ENCODE measurements around the gene SKI.

The SKI gene

DNA sequence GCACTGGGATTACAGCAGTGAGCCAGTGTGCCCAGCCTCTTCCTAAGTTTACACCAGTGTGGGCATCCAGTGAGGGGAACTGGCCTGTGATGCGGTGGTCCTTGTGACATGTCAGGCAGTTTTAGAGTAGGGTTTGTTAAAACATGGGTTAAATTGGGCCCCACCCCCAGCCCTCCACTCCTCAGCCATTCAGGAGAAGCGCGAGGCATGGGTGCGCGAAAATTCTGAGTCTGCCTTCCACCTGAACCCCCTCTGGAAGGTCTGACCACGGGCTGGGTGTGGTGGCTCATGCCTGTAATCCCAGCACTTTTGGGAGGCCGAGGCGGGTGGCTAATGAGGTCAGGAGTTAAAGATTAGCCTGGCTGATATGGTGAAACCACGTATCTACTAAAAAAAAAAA, 51.7 kb downstream of the SKI start:
- TF ChIP-seq GATA3 (IDR thresholded peaks at IDR 0.05; ENCODE audit: low read depth, low read length): no peak
- TF ChIP-seq GATA2 (IDR thresholded peaks at IDR 0.05; ENCODE audit: low read depth, low read length): no peak

DNA sequence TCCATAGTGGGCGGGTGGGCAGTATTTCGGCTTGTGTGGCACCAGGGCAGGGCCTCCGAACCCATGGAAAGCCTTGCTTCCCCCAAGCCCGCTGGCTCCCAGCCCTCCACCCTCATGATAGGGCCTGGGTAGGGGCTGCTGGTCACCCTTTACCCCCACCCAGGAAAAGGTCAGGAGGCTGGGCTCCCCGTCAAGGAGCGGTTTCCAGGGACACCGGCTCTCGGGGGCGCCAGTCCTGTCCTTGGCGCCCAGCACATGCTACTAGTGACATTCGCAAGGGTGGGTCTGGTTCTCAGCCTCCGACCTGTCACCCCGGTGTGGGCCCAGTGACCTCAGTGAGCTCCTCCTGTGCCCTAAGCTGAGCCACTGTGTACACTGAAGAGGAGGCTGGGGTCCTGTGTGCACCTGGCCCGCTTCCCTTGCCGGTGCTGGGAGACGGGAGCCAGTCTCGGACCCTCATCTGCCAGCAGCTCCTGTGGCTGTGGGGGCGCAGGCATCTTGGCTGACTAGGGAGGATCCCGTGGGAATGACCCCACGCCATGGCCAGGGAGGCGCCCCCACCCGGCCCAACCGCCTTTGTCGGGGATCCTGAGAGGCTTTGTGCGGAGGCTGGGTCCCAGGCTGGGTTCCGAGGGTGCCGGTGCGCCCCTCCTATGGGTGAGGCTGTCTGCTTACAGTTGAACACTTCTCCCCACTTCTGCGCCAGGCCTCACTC, 54.6 kb downstream of the SKI start:
- TF ChIP-seq GATA2 (IDR thresholded peaks at IDR 0.05; ENCODE audit: low read depth, low read length) (no peak), GATA3 (IDR thresholded peaks at IDR 0.05; ENCODE audit: low read depth, low read length) (no peak)

DNA sequence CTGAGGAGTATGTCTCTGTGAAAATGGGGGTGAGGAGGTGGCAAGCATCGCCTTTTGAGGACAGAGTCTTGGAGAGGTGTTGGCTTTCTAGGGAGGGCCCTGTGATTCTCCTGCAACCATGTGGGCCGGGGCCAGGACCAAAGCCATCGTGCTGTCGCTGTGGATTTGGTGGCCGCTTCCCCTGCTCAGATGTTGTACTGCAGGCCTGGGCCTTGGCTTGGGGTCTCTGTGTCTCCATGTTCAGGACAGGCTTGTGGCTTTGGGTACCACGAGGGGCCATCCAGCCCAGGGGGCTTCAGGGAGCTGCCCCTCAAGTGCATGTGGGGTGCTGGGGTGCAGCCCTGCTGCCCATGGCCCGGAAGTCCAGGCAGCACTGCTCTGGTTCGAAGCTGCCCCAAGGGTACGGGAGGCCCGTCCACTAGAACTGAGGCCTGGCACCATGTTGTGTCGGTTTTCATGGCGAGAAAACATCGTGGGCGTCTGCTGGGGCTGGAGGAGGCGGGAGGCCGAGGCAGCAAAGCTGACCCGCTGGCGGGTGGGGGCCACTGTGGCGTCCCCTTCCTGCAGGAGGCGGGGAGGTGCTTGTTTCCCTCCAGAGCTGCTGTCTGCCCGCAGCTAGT, 55.4 kb downstream of the SKI start:
- no peak for TF ChIP-seq GATA2 (IDR thresholded peaks at IDR 0.05; ENCODE audit: low read depth, low read length)
- no peak for TF ChIP-seq GATA3 (IDR thresholded peaks at IDR 0.05; ENCODE audit: low read depth, low read length)

DNA sequence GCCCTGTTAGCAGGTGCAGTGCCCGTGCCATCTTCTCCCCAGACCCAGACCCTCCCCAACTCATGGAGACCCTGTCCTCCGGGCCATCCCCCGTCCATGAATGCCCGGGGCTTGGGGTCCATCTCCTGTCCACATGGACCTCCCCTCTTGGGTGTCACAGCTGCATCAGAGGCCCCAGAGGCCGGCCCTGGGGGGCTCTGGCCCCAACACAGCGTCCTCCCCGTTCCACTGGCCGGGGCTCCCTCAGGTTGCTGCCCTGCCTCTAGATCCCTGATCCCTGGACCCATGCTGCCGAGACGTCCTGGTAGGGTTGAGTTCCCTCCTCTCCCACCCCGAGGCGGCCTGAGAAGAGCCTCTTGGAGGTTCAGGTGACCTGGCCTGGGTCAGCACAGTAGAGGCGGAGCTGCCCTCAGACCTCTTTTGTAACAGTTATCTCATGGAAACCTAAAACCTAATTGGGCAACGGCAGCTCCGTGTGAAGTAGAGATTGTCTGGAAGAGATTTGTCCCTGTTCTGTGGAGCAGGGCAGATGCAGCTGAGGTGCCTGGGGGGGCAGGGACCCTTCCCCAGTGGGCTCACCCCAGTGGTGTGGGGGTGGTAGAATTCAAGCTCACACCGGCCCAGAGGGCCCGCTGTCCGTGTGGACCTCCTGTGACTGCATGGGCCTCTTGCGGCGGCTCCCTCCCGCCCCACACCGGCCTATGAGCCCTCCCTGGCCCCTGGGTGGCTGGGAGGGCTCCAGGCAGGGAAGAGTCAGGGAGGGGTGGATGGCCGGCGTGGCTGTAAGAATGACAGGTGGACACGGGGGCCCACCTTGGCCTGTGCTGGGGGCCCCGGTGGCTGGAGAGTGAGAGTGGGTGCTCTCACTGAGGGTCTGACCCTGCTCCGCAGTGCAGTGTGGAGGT, 56.1 kb downstream of the SKI start:
- TF ChIP-seq GATA2 (IDR thresholded peaks at IDR 0.05; ENCODE audit: low read depth, low read length): no peak
- no peak for TF ChIP-seq GATA3 (IDR thresholded peaks at IDR 0.05; ENCODE audit: low read depth, low read length)

DNA sequence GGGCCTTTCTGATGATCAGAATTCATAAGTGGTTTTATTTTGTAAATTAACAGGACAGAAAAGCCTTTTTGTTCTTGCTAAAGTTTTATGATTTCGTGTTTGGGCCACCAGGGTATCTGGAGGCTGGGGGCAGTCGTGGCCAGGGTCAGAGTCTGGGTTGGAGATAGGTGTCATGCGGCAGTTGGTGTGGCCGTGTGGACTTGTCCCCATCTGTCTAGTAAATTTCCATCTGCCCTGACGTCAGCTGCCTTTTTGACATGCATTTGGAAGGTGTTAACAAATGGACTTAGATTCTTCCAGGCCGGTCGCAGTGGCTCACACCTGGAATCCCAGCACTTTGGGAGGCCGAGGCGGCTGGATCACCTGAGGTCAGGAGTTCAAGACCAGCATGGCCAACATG, 56.8 kb downstream of the SKI start:
- TF ChIP-seq GATA2 (IDR thresholded peaks at IDR 0.05; ENCODE audit: low read depth, low read length) (no peak), GATA3 (IDR thresholded peaks at IDR 0.05; ENCODE audit: low read depth, low read length) (no peak)

DNA sequence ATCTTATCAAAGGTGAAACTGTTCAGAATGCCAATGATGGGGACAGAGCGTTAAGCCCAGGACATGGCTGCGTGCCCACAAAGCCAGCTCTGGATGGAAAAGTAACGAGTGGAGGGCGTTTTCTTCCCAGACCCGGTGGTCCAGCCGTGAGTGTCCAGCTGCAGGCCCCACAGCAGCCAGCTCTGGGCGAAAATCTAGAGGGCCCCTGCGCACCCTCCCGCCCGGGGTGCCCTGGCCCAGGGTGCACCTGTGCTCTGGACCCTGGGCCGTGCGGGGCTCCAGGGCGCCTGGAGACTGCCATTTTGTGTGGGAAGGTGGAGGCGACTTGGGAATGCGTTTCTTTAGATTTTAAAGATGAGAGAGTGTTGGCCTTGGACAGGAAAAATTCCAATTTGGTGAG, 58.8 kb downstream of the SKI start:
- no peak for TF ChIP-seq GATA3 (IDR thresholded peaks at IDR 0.05; ENCODE audit: low read depth, low read length)
- no peak for TF ChIP-seq GATA2 (IDR thresholded peaks at IDR 0.05; ENCODE audit: low read depth, low read length)

DNA sequence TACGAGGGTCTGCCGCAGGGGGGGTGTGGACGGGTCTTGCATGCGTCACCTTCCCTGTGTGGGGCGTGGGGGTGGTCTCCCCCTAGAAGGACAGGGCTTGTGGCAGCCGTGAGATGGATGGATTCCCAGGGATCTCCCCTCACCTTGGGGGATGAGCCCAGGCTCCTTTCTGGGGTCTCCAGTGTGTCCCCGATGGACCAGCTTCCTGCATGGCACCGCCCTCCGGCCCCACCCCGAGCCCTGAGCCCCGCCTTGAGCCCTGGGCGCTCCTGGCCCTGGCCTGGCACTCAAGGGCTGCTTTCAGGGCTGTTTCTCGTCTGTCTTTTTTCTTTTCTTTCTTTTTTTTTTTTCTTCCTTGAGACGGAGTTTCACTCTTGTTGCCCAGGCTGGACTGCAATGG, 59.5 kb downstream of the SKI start:
- TF ChIP-seq GATA3 (IDR thresholded peaks at IDR 0.05; ENCODE audit: low read depth, low read length) (no peak), GATA2 (IDR thresholded peaks at IDR 0.05; ENCODE audit: low read depth, low read length) (no peak)

DNA sequence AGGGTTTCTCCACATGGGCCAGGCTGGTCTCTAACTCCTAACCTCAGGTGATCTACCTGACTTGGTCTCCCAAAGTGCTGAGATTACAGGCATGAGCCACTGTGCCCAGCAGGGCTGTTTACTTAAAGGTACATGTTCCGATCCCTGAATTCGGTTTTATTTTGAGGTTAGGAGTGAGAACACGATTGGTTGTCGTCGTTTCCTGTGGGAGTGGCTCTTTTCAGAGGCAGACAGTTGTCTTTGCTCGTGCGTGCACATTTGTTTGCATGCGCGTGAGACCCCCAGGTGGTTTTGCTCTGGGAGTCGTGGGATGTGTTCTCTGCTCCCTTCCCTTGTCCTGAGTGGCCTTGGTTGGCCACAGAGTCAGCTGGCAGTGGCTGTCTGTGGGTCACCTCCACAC, 60.2 kb downstream of the SKI start:
- TF ChIP-seq GATA2 (IDR thresholded peaks at IDR 0.05; ENCODE audit: low read depth, low read length) (no peak), GATA3 (IDR thresholded peaks at IDR 0.05; ENCODE audit: low read depth, low read length) (no peak)

DNA sequence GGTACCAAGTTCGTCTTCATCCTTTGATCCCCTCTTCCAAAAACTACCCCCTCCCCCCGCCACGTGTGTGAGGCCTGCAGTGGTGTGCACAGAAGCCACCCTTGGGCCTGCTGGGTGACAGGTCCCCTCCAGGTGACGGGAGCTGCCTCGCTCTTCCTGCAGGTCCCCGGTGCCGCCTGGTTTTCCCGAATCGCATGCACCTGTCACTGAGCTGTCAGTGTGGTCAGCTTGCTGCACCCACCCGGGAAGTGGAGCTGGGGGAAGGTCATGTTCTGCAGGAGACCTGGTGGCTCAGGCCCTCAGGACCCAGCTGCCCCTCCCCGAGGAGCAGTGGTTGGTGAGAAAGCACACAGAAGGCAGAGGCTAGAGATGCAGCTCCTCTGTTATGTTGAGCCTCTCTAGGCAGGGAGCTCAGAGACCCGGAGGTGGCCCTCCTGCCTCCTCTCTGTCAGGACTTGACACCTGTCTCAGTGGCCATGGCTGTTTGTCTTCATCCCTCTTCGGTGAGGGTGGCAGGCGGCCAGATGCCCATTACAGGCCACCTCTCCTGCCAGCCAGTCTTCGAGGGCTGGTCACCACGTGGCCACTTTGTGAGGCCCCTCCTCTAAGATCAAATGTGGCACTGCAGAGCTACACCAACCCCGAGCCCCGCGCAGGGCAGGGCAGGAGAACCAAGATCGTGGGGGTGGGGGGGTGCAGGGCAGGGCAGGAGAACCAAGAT, 60.9 kb downstream of the SKI start:
- TF ChIP-seq GATA2 (IDR thresholded peaks at IDR 0.05; ENCODE audit: low read depth, low read length) (no peak), GATA3 (IDR thresholded peaks at IDR 0.05; ENCODE audit: low read depth, low read length) (no peak)

DNA sequence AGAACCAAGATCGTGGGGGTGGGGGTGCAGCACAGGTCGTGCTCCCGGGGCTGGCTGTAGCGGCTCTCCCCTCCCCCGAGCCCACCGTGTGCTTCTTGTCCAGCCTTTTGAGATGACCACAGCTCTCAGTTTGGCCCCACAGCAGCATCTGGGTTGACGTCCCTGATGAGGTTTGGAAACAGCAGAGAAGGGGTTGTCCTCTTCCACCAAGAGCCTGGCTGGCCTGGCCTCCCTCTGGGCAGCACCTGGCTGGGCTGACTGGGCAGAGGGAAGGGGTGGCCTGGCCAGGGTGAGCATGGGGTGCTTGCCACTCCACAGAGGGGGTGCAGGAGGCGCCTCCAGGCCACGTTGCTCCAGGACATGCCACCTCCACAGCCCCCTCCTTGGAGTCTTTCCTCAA, 61.5 kb downstream of the SKI start:
- TF ChIP-seq GATA2 (IDR thresholded peaks at IDR 0.05; ENCODE audit: low read depth, low read length) (no peak), GATA3 (IDR thresholded peaks at IDR 0.05; ENCODE audit: low read depth, low read length) (no peak)

DNA sequence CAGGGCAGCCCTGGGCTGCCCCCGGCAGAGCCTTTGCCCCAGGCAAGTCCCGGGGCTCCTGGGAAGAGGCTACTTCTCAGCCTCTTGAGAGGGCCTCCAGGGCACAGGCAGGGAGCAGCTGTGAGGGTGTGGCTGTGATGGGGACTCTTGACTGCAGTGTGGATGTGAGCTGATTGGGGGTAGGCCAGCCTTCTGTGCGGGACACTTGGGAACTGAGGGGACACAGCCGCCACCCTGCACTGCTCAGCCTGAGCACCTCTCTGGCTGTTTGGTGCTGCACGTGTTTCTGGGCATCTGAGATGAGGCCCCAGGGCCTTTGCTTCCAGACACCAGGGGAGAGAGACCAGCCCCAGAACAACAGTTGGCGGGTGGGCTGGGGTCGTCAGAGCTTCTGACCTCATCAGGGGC, 62.1 kb downstream of the SKI start:
- no peak for TF ChIP-seq GATA2 (IDR thresholded peaks at IDR 0.05; ENCODE audit: low read depth, low read length)

DNA sequence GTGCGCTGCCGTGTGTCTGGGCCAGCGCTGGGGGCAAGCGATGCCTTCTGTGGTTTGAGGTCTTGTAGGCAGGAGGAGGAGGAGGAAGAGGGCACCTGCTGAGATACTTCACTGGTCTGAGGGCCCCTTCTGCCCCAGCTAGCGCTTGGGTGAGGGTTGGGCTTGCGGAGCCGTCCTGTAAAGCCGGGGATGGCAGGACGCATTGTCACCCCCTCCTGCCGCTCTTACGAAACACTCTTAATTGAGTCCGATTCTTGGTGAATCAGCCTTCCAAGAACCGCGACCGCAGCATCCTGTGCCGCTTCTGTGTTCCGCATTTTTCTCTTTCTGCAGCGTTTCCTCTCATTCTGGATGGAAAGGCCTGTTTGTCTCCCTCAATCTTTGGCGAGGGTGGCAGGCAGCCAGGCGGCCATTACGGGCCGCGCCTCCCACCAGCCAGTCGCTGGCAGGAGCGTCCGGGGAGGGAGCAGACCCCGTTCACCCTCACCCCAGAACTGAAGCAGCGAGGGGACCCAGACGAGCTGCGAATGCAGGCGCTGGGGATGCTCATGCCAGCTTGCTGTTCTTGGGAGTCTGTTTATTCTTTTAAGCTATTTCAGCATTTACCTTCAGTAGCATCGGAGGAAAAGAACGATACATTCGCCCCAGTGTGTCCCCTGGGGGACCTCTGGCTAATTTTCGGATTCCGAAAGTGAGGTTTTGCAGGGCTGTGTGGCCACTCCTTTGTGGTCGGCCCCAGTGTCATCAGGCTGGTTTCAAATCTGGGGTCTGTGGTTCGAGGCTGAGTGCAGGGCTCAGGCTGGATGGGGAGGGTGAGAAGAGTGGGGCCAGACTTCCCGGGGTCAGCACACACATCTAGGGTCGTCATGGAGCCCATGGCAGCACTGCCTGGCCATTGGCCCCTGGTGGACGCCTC, 62.7 kb downstream of the SKI start:
- TF ChIP-seq GATA3 (IDR thresholded peaks at IDR 0.05; ENCODE audit: low read depth, low read length) (no peak), GATA2 (IDR thresholded peaks at IDR 0.05; ENCODE audit: low read depth, low read length) (no peak)

DNA sequence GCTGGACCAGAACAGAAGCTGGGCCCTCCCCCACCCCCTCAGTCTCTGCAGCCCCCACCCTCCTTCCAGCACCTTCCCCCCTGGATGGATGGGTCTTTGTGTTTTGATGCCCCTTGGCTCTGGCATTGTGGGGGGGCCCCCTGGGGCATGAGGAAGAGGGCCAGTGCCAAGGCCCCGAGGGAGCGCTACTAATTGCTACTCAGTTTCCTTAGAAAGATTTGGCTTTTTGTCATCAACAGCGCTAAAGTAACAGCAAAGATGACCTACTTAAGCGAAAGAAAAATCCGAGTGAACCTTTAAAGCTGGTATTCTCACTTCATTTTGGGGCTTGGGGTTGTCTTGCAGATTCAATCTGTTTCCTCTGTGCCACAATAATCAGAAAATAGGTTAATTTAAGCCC, 63.5 kb downstream of the SKI start:
- TF ChIP-seq GATA2 (IDR thresholded peaks at IDR 0.05; ENCODE audit: low read depth, low read length): no peak
- no peak for TF ChIP-seq GATA3 (IDR thresholded peaks at IDR 0.05; ENCODE audit: low read depth, low read length)

Data from SH-SY5Y (cell line).